Upper lobe of right lung (tissue), 1 donor: ENCODE results near the gene KCNMA1. TPM values are rescaled to one million over a fixed set of nuclear protein-coding genes. Genes with fewer than 3 reads are reported as not detected.

Experiments used
- ATAC-seq: fragments of 200-7000 bp; cut with Tn5 transposase; one replicate; pipeline ENCODE4 v1.9.1; 2020; ENCODE audit warnings: mild to moderate bottlenecking, moderate library complexity
- DNase-seq: peaks from one replicate; pipeline ENCODE4 v3.0.0-alpha.2; 2020
- H3K27ac ChIP-seq: fragments of 200-600 bp; one replicate; pipeline ENCODE4 v1.8.0; 2022
- H3K27me3 ChIP-seq: fragments of 200-600 bp; one replicate; pipeline ENCODE4 v1.8.0; 2022; ENCODE audit warnings: mild to moderate bottlenecking
- H3K36me3 ChIP-seq: fragments of 200-600 bp; one replicate; pipeline ENCODE4 v1.8.0; 2022
- H3K4me1 ChIP-seq: fragments of 200-600 bp; one replicate; pipeline ENCODE4 v1.8.0; 2022
- H3K4me3 ChIP-seq: fragments of 200-600 bp; one replicate; pipeline ENCODE4 v1.8.0; 2022; ENCODE audit warnings: mild to moderate bottlenecking
- H3K9me3 ChIP-seq: fragments of 200-600 bp; one replicate; pipeline ENCODE4 v1.8.0; 2022
- CTCF ChIP-seq: fragments of 200-600 bp; IDR thresholded peaks from one replicate; pipeline ENCODE4 v1.8.0; 2022; ENCODE audit warnings: antibody characterized with exemption
- intact Hi-C: fragments of 100-400 bp; cut with DNase I; formaldehyde crosslinking; loops from one replicate; pipeline ENCODE4 v1.11.0; 2022
- total RNA-seq: library from RNA; stranded (reverse); fragmentation: NEBNext Ultra II Directional; extraction: Animal tissue kit (Norgen Biotek cat#: 25700); gene quantifications from one replicate; pipeline ENCODE4 v1.2.1, GENCODE V29; 2021
- donor health status: DM: no; HTN: yes; CAD: no; lungs with severe emphysema.

The KCNMA1 gene
- total RNA-seq, 1 donor from 2014 or later: 26.3 TPM

- Histone ChIP-seq H3K4me1 (no peaks in the 10 kb centered on the region), H3K9me3 (no peaks in the 10 kb centered on the region), H3K4me3 (no peak overlapping the region), H3K27ac (no peak overlapping the region), H3K36me3 (no peaks in the 10 kb centered on the region), H3K27me3 (no peaks in the 10 kb centered on the region)
- DNase-seq (no peak), ATAC-seq (no peak)
- no peak for TF ChIP-seq CTCF
- intact Hi-C loops: no loop called here
These were observed 609.6 kb downstream of the KCNMA1 start for GRCh38 chr10:77028042-77028441.

GRCh38 chr10:77027576-77027975 is 610.0 kb downstream of the KCNMA1 start:
- DNase-seq: no peak
- Histone ChIP-seq H3K27me3 (no peaks in the 10 kb centered on the region), H3K4me1 (no peaks in the 10 kb centered on the region), H3K9me3 (no peaks in the 10 kb centered on the region), H3K27ac (no peak overlapping the region), H3K36me3 (no peaks in the 10 kb centered on the region), H3K4me3 (no peak overlapping the region)
- intact Hi-C loops: no loop called here
- ATAC-seq: no peak
- no peak for TF ChIP-seq CTCF

GRCh38 chr10:77027141-77027540 is 610.5 kb downstream of the KCNMA1 start:
- no peak for DNase-seq
- Histone ChIP-seq H3K27ac (no peak overlapping the region), H3K27me3 (no peaks in the 10 kb centered on the region), H3K36me3 (no peaks in the 10 kb centered on the region), H3K4me1 (no peaks in the 10 kb centered on the region), H3K9me3 (no peaks in the 10 kb centered on the region), H3K4me3 (no peak overlapping the region)
- no peak for TF ChIP-seq CTCF
- intact Hi-C loops: no loop called here
- no peak for ATAC-seq

- ATAC-seq (no peak), DNase-seq (no peak)
- no peaks in the 10 kb centered on the region for H3K27me3 ChIP-seq
- H3K4me1 ChIP-seq: peaks cover 3% of the 10 kb centered on the region
- no peak overlapping the region for H3K4me3 ChIP-seq
- no peak overlapping the region for H3K27ac ChIP-seq
- H3K36me3 ChIP-seq: no peaks in the 10 kb centered on the region
- intact Hi-C loops: no loop called here
- no peak for TF ChIP-seq CTCF
- H3K9me3 ChIP-seq: no peaks in the 10 kb centered on the region
These were observed 611.5 kb downstream of the KCNMA1 start for GRCh38 chr10:77026148-77026547.

GRCh38 chr10:77024461-77024860 is 613.1 kb downstream of the KCNMA1 start:
- Histone ChIP-seq H3K36me3 (no peaks in the 10 kb centered on the region), H3K27ac (no peak overlapping the region), H3K9me3 (no peaks in the 10 kb centered on the region), H3K4me1 (peaks cover 4% of the 10 kb centered on the region), H3K4me3 (no peak overlapping the region), H3K27me3 (no peaks in the 10 kb centered on the region)
- intact Hi-C loops: no loop called here
- DNase-seq (no peak), ATAC-seq (no peak)
- TF ChIP-seq CTCF: no peak

GRCh38 chr10:77023396-77023795 is 614.2 kb downstream of the KCNMA1 start:
- Histone ChIP-seq H3K4me1 (peaks cover 4% of the 10 kb centered on the region), H3K36me3 (no peaks in the 10 kb centered on the region), H3K27ac (no peak overlapping the region), H3K27me3 (no peaks in the 10 kb centered on the region), H3K4me3 (no peak overlapping the region), H3K9me3 (no peaks in the 10 kb centered on the region)
- no peak for TF ChIP-seq CTCF
- no peak for ATAC-seq
- intact Hi-C loops: no loop called here
- no peak for DNase-seq
